Measurements from ENCODE around the gene EXOSC10. TPM values are rescaled to one million over a fixed set of nuclear protein-coding genes. Genes with fewer than 3 reads are reported as not detected.
A peak's percentile ranks its signal among the peaks of the same experiment; 100 is the strongest.

Gene EXOSC10
- total and polyA plus RNA-seq, 9 of the 15 experiments (the other 6 are each of a cell fraction or from before 2014, with no cell fraction given), result 23.4 to 150 (median 105) TPM

DNA sequence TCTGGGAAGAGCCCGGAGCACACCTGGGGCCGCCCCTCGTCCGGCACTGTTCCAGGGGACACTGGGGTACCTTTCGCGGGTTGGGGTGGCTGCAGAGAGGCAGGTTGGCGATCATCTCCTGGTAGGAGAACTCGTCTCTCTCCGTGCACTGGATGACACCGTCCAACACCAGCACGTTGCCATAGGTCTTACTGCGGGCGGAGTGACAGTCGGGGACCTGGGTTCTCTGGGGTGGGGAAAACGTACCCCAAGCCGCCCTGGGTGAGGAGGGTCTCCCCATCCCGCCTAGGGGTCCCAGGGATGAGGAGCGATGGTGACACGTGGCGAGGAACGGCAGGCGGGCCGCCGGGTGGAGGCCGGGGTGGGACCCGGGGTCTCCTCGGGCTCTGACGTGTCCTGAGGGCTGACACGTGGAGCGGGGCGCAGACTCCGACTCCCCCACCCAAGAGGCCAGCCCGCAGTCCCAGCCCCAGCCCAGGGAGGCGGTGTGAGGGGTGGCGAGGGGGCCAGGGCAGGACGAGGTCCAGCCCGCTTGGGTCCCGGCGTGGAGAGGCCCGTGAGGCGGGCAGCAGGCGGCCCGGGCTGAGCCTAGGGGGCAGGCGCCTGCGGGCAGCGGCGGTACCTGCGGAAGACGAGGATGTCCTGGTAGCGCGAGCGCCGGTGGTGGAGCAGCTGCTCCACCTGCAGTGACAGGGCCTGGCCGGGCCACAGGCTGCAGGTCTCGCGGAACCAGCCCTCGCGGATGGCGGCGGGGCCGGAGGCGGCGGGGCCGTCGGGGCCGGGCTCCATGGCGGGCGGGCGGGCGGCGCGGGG is 40.3 kb downstream of the EXOSC10 start (continued):
- TF ChIP-seq, protein P1, sequence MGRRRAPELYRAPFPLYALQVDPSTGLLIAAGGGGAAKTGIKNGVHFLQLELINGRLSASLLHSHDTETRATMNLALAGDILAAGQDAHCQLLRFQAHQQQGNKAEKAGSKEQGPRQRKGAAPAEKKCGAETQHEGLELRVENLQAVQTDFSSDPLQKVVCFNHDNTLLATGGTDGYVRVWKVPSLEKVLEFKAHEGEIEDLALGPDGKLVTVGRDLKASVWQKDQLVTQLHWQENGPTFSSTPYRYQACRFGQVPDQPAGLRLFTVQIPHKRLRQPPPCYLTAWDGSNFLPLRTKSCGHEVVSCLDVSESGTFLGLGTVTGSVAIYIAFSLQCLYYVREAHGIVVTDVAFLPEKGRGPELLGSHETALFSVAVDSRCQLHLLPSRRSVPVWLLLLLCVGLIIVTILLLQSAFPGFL (CRISPR knock-in tag; IDR thresholded peaks at IDR 0.05), result no peak
- TF ChIP-seq, protein P2, sequence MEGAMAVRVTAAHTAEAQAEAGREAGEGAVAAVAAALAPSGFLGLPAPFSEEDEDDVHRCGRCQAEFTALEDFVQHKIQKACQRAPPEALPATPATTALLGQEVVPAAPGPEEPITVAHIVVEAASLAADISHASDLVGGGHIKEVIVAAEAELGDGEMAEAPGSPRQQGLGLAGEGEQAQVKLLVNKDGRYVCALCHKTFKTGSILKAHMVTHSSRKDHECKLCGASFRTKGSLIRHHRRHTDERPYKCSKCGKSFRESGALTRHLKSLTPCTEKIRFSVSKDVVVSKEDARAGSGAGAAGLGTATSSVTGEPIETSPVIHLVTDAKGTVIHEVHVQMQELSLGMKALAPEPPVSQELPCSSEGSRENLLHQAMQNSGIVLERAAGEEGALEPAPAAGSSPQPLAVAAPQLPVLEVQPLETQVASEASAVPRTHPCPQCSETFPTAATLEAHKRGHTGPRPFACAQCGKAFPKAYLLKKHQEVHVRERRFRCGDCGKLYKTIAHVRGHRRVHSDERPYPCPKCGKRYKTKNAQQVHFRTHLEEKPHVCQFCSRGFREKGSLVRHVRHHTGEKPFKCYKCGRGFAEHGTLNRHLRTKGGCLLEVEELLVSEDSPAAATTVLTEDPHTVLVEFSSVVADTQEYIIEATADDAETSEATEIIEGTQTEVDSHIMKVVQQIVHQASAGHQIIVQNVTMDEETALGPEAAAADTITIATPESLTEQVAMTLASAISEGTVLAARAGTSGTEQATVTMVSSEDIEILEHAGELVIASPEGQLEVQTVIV (CRISPR knock-in tag; IDR thresholded peaks at IDR 0.05; ENCODE audit: borderline replicate concordance), result no peak
- TF ChIP-seq SMARCC2 (IDR thresholded peaks at IDR 0.05; ENCODE audit: low read depth) (no peak), SRF (CRISPR knock-in tag; IDR thresholded peaks at IDR 0.05) (no peak; a peak in 1 of 4 replicates), POLR3G (IDR thresholded peaks at IDR 0.05; ENCODE audit: extremely low read depth, insufficient read length, insufficient replicate concordance) (no peak), ZNF24 (IDR thresholded peaks at IDR 0.05) (no peak), ZNF644 (tag; IDR thresholded peaks at IDR 0.05; ENCODE audit: low read depth) (no peak), SP2 (IDR thresholded peaks at IDR 0.05; ENCODE audit: extremely low read depth, low read depth, low read length, poor library complexity, severe bottlenecking) (no peak), RNF2 (IDR thresholded peaks at IDR 0.05) (no peak)
- TF ChIP-seq, protein P3, sequence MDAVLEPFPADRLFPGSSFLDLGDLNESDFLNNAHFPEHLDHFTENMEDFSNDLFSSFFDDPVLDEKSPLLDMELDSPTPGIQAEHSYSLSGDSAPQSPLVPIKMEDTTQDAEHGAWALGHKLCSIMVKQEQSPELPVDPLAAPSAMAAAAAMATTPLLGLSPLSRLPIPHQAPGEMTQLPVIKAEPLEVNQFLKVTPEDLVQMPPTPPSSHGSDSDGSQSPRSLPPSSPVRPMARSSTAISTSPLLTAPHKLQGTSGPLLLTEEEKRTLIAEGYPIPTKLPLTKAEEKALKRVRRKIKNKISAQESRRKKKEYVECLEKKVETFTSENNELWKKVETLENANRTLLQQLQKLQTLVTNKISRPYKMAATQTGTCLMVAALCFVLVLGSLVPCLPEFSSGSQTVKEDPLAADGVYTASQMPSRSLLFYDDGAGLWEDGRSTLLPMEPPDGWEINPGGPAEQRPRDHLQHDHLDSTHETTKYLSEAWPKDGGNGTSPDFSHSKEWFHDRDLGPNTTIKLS (IDR thresholded peaks at IDR 0.05; ENCODE audit: borderline replicate concordance, low read depth), result peak; percentile 28; the same call in 1 of the 2 replicates
- TF ChIP-seq, protein P4, sequence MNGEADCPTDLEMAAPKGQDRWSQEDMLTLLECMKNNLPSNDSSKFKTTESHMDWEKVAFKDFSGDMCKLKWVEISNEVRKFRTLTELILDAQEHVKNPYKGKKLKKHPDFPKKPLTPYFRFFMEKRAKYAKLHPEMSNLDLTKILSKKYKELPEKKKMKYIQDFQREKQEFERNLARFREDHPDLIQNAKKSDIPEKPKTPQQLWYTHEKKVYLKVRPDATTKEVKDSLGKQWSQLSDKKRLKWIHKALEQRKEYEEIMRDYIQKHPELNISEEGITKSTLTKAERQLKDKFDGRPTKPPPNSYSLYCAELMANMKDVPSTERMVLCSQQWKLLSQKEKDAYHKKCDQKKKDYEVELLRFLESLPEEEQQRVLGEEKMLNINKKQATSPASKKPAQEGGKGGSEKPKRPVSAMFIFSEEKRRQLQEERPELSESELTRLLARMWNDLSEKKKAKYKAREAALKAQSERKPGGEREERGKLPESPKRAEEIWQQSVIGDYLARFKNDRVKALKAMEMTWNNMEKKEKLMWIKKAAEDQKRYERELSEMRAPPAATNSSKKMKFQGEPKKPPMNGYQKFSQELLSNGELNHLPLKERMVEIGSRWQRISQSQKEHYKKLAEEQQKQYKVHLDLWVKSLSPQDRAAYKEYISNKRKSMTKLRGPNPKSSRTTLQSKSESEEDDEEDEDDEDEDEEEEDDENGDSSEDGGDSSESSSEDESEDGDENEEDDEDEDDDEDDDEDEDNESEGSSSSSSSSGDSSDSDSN (IDR thresholded peaks at IDR 0.05; ENCODE audit: borderline replicate concordance in 1 of 2, low read depth in 2 of 2, low read length in 2 of 2), result no peak
- TF ChIP-seq, protein P5, sequence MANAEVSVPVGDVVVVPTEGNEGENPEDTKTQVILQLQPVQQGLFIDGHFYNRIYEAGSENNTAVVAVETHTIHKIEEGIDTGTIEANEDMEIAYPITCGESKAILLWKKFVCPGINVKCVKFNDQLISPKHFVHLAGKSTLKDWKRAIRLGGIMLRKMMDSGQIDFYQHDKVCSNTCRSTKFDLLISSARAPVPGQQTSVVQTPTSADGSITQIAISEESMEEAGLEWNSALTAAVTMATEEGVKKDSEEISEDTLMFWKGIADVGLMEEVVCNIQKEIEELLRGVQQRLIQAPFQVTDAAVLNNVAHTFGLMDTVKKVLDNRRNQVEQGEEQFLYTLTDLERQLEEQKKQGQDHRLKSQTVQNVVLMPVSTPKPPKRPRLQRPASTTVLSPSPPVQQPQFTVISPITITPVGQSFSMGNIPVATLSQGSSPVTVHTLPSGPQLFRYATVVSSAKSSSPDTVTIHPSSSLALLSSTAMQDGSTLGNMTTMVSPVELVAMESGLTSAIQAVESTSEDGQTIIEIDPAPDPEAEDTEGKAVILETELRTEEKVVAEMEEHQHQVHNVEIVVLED (CRISPR knock-in tag; IDR thresholded peaks at IDR 0.05), result no peak
- TF ChIP-seq, protein P6, sequence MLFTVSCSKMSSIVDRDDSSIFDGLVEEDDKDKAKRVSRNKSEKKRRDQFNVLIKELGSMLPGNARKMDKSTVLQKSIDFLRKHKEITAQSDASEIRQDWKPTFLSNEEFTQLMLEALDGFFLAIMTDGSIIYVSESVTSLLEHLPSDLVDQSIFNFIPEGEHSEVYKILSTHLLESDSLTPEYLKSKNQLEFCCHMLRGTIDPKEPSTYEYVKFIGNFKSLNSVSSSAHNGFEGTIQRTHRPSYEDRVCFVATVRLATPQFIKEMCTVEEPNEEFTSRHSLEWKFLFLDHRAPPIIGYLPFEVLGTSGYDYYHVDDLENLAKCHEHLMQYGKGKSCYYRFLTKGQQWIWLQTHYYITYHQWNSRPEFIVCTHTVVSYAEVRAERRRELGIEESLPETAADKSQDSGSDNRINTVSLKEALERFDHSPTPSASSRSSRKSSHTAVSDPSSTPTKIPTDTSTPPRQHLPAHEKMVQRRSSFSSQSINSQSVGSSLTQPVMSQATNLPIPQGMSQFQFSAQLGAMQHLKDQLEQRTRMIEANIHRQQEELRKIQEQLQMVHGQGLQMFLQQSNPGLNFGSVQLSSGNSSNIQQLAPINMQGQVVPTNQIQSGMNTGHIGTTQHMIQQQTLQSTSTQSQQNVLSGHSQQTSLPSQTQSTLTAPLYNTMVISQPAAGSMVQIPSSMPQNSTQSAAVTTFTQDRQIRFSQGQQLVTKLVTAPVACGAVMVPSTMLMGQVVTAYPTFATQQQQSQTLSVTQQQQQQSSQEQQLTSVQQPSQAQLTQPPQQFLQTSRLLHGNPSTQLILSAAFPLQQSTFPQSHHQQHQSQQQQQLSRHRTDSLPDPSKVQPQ (CRISPR knock-in tag; IDR thresholded peaks at IDR 0.05; ENCODE audit: borderline replicate concordance), result no peak

All from K562 (cell line).